ENCODE measurements around the gene NRXN2.
A peak's percentile ranks its signal among the peaks of the same experiment; 100 is the strongest.

Gene NRXN2

DNA sequence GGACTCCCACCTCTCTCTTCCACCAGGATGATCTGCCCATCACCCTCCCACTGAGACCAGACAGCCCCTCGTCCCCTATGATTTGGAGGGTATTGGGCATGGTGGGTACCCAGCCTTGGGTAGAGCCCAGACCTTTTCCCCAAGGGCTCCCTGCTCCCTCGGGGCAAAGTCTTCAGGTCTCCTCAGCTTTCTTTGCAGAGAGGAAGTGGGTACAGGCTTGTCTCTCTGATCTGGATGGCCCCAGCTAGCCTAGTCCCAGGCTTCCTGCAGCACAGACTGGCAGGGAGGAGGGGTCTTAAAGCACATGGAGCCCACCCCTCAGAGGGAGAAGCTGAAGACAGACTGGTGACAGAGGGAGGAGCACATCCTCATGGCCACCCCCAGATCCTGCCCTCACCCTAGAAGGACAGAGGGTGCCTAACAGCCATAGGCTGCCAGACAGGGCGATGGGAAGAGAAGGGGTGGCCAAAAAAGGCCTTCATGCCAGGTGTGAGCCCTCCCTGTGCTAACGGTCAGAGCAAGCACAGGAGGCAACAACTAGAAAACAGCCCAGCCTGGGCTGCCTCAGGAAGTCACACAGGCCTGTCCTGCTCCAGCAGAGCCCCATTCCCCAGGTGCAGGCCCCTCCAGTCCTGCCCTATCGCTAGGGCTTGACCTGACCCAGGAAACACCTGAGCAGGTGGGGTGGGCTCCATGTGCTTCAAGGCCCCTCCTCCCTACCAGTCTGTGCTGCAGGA lies 101.5 kb downstream of the NRXN2 start:
- in situ Hi-C loops (cut with MboI; ENCODE audit: low pct_unique_long_range_greater_than_20kb, low sequenced_read_pairs), result no loop called here
- DNase-seq, result no peak

DNA sequence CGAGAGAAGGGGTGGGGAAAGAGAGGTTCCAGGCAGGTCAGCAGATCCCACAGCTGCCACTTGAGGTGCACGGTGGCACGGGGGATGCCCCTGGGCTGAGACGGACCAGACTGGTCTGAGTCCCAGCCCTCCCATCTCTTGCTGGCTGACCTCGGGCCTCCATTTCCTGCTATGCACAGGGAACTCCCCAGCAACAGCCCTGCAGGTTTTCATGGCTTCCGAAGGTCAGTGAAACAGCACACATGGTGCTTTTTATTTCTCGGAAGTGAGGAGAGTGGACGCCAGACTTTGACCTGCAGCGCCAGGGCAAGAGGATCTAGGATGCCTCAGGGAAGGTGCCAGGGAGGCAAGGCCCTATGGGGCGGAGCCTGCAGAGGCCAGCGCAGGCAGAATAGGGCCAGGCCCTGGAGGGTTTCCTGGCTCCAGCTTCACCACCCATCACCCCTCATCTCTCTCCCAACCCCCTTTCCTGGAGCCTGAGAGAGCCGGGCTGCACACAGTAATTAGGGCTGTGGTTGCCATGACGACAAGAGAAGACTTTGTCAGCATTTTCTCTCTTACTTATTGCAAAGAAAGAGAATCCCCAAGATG lies 102.5 kb downstream of the NRXN2 start:
- no peak for DNase-seq
- in situ Hi-C loops (cut with MboI; ENCODE audit: low pct_unique_long_range_greater_than_20kb, low sequenced_read_pairs), result no loop called here

DNA sequence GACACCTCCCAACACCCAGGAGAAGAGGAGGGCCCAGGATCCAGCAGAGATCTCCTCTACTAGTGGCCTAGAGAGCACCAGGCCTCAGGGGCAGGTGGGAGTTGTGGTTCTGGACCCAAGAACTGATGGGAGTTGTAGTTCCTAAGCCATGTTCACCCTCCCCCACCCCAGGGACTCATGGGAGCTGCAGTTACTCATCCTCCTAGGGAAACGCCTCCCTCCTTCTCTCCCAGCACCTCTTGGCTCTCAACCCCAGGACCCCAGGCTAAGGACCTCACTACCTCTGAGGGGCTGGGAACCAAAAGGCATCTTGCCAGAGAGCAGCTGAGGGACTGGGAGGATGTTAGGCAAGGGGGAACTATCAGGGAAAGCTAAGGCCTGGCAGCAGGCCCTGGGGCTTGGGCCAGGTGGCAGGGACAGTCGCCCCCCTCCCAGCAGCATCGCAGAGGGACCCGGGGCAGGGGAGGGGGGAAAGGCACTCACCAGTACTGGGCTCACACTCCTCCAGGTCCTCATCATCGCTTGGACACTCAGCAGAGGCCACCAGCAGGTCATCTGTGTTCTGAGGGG lies 103.1 kb downstream of the NRXN2 start:
- in situ Hi-C loops (cut with MboI; ENCODE audit: low pct_unique_long_range_greater_than_20kb, low sequenced_read_pairs), result no loop called here
- no peak for DNase-seq

DNA sequence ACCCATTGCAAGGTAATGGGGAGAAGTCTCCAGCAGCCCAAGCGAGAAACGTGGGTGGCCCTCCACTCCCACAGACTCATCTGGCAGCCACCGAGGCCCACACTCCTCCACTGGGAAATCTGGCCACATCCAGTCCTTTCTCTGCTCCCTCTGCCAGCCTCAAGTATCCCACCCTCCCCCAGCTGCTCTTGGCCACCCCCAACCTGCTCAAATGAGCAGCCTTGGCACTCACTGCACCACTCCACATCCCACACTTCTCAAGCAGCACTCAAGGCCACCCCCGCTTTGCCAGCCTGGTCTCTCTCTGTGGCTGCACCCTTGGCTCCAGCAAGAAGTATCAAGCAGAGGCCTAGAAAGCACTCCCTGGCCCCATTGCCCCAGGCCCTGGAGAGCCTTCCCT lies 103.8 kb downstream of the NRXN2 start:
- in situ Hi-C loops (cut with MboI; ENCODE audit: low pct_unique_long_range_greater_than_20kb, low sequenced_read_pairs), result no loop called here
- no peak for DNase-seq

DNA sequence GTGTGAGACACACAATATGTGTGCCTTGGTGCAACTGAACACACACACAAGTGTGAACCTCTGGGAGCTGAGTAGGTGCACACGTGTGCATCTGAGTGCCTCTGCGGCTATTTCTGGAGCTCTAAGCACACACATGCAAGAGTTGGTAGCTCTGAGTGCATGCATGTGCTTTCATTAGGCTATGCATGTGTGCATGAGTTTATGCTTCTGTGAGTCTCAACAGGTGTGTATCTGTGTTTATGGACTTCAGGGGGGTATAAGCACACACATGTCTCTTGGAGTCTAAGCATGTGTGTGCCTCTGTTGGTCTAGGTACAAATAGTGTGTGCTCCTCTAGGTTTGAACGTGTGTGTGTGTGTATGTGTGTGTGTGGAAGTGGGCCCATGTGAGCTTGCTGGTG lies 106.2 kb downstream of the NRXN2 start:
- in situ Hi-C loops (cut with MboI; ENCODE audit: low pct_unique_long_range_greater_than_20kb, low sequenced_read_pairs), result no loop called here
- no peak for DNase-seq

DNA sequence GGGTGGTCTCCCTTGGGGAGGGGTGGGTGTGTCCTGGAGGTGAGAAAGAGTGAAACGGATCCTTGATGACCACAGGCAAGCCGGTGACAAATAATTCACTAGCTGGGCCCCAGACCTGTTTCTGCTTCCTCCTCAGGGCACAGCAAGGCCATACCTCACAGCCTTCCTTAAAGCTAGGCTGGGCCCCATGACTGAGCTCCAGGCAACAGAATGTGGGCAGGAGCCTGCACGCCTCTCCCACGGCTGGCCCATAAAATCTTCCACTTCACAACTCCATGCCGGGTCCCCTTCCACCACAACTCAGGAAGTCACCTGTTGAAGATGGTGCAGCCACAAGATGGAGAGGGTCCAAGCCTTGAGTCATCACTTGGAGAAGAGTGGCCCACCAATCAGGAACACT lies 108.1 kb downstream of the NRXN2 start:
- peak; percentile 24 for DNase-seq
- in situ Hi-C loops (cut with MboI; ENCODE audit: low pct_unique_long_range_greater_than_20kb, low sequenced_read_pairs), result no loop called here

DNA sequence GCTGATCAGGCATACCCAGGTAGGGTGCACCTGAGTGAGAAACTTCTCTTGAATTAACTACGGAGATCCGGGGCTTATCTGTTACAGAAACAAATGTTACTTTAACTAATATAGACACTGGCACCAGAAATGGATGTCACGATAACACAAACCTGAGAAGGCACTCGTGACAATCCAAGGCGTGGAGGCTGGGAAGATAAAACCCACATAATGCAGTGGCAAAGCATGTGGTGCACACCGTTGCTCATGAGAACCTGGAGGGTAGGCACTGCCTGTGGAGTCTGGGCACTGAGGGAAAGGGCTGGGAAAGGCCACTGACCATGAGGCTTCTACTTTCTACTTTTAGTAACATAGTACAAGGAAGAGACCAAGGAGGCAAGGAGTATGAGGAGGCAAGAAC lies 109.3 kb downstream of the NRXN2 start:
- DNase-seq, result no peak
- in situ Hi-C loops (cut with MboI; ENCODE audit: low pct_unique_long_range_greater_than_20kb, low sequenced_read_pairs), result no loop called here

DNA sequence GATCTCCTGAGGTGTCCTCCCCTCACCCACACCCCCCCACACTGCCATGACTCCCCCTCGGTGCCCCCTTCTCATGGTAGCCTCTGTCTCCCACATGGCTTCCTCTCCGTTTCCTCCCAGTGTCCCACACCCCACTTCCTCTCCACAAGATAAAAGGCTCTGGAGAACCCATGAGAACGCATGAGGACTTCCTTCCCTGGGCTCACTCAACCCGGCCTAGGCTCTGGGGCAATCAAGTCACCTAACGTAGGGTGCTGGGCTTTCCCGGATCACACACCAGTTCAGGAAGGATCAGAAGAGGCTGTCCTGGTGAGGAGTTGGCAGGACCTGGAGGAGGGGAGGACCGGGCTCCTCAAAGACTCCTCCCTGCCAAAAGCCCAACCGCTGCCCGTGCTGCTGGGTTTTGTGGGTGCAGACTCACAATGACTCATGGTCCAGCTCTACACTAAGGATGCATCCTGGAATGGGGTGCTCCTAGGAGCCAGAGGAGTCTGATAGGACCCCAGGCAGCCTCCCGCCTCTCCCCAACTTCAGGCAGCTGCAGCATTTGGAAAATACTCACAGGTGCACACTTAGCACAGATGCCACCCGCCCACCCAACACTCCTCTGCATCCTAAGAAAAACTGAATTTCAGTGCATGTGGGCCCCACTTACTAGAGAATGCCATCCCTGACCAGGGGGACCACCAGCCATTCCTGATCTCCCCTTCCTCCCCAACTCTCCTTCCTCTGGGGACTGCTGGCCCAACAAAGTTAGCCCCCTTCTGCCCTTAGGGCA lies 110.9 kb downstream of the NRXN2 start:
- peak; percentile 35 for DNase-seq
- in situ Hi-C loops (cut with MboI; ENCODE audit: low pct_unique_long_range_greater_than_20kb, low sequenced_read_pairs), result no loop called here

DNA sequence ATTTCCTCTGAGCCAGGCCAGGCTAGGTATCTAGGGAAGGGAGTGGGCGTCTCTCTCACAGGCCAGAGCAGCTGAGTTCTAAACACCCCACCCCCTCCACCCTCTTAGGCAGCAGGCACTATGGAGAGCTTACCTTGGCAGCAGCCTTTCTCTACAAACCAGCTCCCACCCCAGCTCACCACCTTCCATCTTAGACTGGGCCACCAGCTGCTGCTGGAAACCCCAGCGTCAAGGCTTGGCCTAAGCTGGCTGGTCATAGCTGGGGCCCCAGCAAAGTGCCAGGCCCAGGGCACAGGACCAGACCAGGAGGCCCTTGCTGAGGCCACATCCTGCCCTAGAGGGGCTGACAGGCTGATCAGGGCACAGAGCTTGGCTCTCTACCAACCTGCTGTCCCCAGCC lies 111.8 kb downstream of the NRXN2 start:
- in situ Hi-C loops (cut with MboI; ENCODE audit: low pct_unique_long_range_greater_than_20kb, low sequenced_read_pairs), result no loop called here
- no peak for DNase-seq

DNA sequence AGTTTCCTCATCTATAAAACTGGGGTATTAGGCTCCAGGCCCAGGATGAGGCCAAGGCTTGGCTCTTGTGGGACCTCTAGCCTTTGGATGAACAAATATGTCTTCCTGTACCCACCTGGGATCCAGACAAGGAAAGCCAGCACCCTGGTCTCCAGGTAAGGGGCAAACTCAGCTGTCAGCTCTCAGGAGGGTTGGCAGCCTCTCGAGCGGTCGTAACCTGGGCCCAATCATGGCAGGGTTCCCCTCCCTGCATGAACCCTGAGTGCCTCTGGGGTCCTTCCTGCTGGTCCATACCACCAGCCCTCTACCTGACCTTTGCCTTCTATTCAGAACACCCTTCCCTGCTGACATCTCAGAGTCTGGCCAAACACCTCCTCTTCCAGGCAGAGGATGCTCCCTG lies 112.4 kb downstream of the NRXN2 start:
- in situ Hi-C loops (cut with MboI; ENCODE audit: low pct_unique_long_range_greater_than_20kb, low sequenced_read_pairs), result no loop called here
- no peak for DNase-seq

DNA sequence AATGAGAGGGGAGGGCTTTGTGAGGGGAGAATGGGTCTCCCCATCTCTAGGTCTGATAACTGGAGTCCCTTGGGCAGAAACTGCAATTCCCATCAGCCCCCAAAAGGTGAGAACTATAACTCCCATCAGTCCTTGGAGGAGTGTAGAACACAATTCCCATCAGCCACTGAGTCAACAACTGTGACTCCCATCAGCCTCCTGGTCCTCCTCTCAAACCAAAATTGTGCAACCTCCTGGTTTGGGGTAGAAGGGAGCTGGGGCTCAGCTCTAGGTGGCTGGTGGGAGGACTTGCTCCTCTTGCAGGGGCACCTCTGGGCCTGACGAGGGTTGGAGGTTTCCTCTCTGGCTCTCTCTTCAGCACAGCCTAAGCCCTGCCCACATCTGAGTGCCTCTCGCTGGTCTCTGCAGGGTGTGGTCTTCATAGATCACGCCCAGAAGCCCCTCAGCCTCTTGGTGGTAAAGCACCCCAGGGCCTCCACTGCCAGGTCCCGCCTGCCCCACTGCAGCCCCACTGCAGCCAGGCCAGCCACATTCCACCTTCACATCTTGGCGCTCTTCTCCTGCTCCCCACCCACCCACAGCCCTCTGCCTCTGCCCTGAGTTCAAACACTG lies 113.5 kb downstream of the NRXN2 start:
- in situ Hi-C loops (cut with MboI; ENCODE audit: low pct_unique_long_range_greater_than_20kb, low sequenced_read_pairs), result no loop called here
- peak; percentile 40 for DNase-seq

DNA sequence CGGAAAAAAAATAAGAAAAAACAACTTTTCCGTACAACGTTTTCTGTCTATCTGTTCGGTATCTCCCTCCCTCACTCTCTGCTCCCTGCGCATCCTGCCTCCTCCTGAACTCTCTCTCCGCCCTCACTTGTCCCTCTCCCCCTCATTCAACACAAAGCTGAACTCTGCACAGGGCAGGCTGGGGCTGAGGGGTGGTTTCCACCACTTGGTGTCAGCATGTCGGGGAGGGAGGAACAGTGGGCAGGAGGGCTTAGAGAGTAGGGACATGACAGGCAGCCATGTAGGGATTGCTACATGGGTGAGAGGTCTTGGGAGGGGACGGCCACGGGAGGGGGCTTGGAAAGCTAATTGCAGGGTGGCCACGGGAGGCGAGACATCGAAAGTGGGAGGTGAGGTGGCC lies 114.4 kb downstream of the NRXN2 start:
- no peak for DNase-seq

DNA sequence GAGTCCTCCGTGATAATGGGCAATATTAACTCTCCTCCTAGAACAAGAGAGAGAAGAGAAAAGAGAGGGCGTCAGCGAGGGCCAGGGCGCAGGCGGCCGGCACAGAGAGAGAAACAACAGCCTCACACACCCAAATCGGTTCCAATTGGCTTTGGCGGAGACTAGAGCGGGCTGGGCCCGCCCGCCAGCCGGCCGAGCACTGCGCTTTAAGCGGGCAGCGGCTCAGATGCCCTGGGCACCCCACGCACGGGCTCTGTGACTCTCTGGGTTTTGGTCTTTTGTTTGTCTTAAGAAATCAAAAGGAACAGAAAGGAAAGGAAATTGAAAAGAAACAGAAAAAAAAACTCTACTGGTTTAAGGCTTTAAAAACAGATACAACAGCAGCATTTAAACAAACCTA lies 115.0 kb downstream of the NRXN2 start:
- DNase-seq, result no peak
- in situ Hi-C loops (cut with MboI; ENCODE audit: low pct_unique_long_range_greater_than_20kb, low sequenced_read_pairs), result no loop called here

More for the DNA sequence above, 114.4 kb downstream of the NRXN2 start:
- in situ Hi-C loops (cut with MboI; ENCODE audit: low pct_unique_long_range_greater_than_20kb, low sequenced_read_pairs), result no loop called here

DNA sequence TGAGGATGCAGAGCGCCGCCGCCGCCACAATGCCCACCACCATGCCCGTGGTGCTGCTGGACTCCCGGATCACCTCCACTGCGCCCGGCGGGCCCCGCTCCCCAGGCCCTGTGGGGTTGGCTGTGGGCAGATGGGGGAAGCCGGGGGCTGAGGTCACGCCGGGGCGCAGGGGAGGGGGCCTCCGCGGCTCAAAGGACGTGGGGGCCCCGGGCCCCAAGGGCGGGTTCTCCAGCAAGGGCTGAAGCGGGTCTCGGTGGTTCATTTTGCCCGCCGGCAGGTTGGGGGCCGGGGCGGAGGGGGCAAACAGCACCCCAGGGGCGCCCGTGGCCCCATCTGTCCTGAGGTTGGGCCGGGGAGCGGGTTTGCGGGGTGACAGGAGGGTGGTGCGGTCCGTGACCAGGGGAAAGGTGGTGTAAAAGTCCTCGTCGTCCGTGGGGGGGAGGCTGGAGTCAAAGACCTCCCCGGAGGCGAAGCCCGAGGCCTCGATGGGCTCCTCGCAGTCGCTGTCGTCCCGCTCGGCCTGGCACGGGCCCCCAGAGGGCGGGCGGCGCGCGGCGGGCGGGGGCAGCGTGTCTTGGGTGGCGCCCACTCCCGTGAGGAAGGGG lies 115.5 kb downstream of the NRXN2 start:
- no peak for DNase-seq
- in situ Hi-C loops (cut with MboI; ENCODE audit: low pct_unique_long_range_greater_than_20kb, low sequenced_read_pairs), result no loop called here

DNA sequence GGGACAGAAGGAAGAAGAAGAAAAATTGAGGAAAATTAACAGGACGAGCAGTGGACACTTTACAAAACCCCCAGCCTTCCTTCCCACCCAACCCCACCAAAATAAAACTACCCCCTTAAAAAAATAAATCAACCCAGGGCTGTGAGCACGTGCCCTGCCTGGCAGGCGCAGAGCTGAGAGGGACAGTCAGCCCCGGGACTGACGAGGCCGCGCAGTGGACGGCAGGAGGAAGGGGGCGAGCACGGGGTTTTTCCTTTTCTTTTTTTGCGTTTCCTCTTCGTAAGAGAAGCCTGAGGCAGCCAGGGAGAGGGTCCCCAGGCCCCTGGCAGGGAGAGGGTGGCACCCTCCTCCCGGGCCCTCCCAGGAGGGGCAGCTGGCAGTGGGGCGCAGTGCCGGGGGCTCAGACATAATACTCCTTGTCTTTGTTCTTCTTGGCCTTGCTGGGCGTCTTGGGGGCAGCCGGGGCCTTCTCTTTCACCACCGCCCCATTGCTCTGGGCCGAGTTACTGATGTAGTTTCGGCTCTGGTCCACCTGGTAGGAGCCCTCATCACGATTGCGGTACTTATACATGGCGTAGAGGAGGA lies 116.1 kb downstream of the NRXN2 start:
- in situ Hi-C loops (cut with MboI; ENCODE audit: low pct_unique_long_range_greater_than_20kb, low sequenced_read_pairs), result no loop called here
- no peak for DNase-seq

DNA sequence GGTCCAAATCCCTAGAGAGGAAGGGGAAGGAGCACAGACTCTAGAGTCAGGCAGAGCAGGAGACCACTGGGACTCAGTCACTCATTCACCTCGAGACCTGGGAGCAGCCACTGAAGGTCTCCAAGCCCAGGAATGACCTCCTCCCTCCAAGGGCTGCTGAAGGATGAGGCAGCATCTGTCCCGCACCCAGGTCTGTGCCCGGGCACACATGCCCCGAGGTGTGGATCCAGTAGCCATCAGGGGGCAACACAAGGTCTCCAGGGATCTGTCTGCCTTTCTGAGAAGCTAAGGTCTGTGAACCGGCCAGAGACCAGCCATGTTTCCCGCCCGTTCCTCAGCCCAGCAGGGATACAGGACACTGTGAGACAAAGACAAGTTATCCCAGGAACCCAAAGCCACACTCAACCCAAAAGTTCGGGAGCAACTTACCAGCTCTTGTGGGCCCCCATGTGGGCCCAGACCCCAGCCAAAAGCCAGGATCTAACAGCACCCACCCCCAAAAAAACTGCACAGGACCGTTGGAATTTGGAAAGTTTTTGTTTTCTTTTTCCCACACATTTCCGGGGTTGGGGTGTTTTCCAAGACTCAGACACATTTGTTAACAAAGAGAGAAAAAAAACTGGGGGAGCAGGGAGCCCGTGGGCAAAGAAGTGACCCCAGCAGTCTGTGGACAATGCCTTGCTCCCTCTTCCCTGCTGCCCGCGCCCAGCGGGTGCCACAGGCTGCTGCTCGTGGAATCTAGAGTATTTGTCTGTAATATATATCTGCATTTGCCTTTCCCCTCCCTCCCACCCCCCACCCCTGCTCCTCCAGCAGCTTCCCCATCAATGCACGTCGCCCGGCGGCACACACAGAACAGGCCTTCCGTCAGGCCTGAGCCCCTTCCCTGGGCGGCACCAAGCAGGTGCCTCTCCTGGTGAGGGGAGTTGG lies 117.1 kb downstream of the NRXN2 start:
- no peak for DNase-seq
- in situ Hi-C loops (cut with MboI; ENCODE audit: low pct_unique_long_range_greater_than_20kb, low sequenced_read_pairs), result no loop called here

DNA sequence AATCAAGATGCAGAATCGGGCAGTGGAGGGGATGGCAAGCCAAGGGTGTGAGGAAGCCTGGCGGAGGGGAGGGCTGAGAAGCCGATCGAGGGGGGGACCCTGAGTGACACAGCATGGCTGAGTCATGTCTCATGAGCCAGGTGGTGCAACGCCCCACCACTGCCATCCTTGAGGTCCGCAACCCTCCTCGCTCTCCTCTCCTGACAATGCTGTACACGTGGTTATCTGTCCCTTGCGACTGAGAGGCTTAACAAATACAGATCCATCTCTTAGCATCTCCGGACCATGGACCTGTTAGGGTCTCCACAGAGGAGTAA lies 117.8 kb downstream of the NRXN2 start:
- in situ Hi-C loops (cut with MboI; ENCODE audit: low pct_unique_long_range_greater_than_20kb, low sequenced_read_pairs), result no loop called here
- no peak for DNase-seq

Data from KBM-7 (cell line).